Stimulated activated CD8-positive, alpha-beta memory T cell treated with anti-CD3 and anti-CD28 coated beads, Interleukin-7, amount 100 ng/mL, for 48 hours (primary cell): ENCODE results near the gene SURF1.
"Not testable (repeated sequence)": the region's sequence is repeated elsewhere in the genome, so short reads cannot be mapped to it uniquely, and the experiment has no call there.

Experiments used
- DNase-seq, 2 donors: peaks; one replicate each; pipeline ENCODE4 v3.0.0-alpha.2; 2020; ENCODE audit warnings: low read depth in 1 of 2; ENCODE audit errors: extremely low read depth in 1 of 2

SURF1 gene

DNA sequence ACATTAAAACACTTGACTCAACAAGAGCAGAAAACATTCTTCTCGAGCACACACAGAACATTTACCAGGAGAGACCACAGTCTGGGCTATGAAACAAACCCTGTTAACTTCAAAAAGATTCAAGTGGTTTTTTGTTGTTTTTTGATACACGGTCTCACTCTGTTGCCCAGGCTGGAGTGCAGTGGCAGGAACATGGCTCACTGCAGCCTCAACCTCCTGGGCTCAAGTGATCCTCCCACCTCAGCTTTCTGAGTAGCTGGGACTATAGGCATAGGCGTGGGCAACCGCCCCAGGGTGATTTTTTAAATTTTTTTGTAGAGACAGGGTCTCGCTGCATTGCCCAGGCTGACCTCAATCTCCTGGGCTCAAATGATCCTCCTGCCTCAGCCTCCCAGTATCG lies 29.3 kb downstream of the SURF1 start:
- DNase-seq, result not testable (repeated sequence)

DNA sequence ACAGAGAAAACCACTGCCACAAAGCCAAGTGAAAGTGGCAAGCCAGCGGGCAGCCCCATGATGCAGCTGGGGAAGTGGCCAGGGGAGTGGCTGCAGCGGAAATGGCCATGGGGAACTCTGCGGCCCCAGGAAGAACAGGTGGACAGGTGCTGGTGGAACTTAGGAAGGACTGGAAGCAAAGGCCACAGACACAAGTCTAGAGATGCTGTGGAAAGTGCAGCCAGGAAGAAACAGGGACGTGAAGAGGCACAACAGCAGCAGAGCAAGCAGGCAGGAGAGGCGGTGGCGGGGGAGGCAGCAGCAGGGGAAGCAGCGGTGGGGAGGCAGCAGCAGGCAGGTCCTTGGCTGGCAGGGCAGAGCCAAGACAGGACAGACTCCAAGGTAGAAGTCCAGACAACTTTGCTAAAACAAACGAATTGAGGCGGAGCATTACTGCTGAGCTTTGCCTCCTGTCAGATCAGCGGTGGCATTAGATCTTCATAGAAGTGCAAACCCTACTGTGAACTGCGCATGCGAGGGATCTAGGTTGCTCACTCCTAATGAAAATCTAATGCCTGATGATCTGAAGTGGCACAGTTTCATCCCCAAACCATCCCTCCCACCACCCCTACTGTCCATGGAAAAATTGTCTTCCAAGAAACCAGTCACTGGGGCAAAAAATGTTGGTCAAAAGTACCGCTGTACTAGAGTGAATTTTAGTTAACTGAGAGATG lies 32.1 kb downstream of the SURF1 start:
- DNase-seq, result no peak

DNA sequence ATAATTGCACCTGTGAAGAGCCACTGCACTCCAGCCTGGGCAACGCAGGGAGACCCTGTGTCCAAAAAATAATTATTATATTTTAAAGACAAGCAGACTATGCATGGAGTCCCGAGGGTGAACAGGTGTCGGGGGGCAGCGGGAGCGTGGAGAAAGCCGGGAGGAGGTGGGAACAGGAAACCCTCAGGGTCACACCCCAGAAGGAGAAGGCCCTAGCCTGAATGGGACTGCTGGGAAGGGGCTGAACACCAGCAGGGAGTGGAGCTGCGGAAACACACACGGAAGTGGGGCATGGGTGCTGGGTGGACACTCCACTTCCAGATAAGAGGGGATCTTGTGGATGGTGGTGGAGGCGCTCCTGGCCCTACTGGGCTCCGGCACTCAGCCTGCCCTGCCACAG lies 33.1 kb downstream of the SURF1 start:
- no peak for DNase-seq

DNA sequence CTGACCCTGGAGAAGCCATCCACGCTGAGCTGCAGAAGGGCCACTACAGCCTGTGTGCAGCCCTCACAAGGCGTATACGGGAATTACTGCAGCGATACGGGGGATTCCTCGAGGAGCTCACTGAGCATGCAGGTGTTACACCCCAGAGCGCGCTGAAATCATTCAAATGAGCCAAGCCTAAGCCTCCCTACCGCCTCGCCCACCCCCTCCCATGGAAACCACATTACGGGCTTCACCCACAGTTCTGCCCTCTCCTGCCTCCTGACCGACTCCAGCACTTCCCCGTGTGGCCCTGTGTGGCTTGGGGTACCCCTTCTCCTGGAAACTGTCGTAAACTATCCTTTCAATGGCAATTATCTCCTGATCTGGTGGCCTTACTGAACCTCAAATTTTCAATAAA lies 33.6 kb downstream of the SURF1 start:
- DNase-seq, result no peak

DNA sequence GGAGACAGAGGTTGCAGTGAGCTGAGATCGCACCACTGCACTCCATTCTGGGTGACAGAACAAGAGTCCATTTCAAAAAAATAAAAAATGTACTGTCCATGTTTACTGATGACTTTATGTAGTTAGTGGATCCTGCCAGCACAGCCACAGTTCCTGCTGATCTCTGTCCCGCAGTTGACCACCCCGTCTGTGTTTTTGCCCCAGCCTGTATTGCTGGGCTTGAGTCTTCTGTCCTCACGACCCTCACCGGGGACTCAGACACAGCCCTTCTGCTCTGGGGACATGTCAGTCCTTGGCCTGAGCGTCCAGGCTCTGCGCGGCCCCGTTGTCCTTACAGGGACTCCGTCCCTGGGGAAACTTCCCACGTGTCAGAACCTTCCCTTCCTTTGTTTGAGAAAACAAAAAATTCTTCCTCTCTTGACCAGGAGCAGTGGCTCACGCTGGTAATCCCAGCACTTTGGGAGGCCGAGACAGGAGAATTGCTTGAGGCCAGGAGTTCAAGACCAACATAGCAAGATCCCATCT lies 34.8 kb downstream of the SURF1 start:
- DNase-seq, result no peak

DNA sequence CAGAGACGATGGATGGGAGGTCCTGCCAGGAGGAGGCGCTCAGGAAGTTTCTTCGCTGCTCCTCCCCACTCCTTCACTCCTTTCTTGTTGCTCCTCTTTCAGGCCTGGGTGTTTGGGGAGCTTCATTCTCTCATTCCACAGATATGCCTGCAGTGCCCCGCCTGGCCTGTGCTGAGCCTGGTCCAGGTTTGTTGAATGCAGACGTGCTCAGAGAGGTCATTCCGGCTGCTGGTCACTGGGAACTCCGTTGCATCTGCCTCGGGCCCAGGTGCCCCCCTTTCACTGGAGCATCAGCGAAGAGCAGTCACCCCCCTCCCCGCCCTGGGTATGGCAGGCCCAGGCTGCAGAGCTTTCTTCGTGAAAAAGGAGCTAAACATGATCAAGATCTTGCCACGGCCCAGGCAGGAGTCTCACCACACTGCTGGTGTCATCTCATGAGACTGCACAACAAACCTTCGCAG lies 35.8 kb downstream of the SURF1 start:
- DNase-seq, result no peak

DNA sequence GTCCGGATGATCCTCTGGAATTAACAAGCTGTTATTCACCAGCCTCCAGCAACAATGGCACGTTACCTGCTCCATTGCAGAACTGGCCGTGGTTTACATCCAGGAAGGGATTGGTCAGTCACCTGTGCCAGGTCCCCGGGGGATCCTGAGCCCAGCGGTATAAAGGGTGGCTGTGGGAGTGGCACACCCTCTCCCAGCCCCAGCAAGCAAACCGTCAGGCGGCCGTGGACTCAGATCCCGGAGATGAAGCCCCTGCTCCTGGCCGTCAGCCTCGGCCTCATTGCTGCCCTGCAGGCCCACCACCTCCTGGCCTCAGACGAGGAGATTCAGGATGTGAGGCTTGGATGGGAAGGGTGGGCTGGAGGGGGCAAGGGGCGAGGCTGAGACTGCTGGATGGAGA lies 38.7 kb downstream of the SURF1 start:
- DNase-seq, result not testable (repeated sequence)

DNA sequence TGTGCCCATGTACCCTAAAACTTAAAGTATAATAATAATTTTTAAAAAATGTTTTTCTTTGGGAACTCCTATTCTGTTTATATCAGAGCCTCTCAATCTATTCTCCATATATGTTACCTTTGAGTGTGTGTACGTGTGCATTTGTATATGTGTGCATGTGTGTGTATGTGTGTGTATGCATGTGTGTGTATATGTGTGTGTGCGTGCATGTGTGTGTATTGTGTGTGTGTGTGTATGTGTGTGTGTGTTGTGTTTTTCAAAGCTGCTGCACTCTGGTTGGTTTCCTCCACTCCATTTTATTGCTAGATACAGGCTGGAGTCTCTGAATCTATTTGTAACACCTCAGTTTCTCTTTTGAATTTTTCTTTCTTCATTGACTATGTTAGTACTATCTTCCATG lies 40.3 kb downstream of the SURF1 start:
- no peak for DNase-seq

DNA sequence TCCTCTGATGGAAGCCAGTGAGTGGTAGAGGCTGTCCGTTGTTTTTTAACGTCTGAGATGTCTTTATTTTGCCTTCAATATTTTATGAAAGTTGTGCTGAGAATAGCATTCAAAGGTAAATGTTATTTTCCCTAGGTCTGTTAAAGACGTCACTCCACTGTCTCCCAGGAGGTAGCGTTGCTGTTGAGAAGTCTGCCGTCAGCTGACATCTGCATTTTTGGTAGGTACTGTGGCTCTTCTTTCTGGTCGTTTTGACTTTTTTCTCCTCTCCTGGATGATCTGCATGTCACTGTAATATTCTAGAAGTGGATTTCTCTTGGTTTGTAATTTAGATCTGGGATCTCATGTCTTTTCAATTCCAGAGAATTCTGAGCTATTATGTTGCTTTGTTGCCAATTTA lies 46.7 kb downstream of the SURF1 start:
- DNase-seq, result no peak

DNA sequence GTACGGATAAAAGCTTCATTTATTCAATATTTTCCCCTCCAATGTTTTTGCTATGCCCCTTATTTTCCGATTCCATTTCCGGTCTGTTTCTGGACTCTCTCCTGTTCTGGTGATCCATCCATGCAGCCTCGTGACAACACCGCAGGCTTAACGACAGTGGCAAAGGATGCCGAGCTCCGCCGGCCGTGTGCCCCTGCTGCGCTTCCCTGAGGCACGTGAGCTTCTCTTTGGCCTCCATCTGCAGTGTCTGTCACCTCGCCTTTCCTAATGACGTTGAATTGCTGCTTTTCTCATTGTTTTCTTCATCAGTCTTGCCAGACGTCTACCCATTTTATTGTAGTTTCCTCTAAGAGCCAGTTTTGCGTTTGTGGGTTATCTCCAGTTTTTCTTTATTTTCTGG lies 49.0 kb downstream of the SURF1 start:
- DNase-seq, result no peak

DNA sequence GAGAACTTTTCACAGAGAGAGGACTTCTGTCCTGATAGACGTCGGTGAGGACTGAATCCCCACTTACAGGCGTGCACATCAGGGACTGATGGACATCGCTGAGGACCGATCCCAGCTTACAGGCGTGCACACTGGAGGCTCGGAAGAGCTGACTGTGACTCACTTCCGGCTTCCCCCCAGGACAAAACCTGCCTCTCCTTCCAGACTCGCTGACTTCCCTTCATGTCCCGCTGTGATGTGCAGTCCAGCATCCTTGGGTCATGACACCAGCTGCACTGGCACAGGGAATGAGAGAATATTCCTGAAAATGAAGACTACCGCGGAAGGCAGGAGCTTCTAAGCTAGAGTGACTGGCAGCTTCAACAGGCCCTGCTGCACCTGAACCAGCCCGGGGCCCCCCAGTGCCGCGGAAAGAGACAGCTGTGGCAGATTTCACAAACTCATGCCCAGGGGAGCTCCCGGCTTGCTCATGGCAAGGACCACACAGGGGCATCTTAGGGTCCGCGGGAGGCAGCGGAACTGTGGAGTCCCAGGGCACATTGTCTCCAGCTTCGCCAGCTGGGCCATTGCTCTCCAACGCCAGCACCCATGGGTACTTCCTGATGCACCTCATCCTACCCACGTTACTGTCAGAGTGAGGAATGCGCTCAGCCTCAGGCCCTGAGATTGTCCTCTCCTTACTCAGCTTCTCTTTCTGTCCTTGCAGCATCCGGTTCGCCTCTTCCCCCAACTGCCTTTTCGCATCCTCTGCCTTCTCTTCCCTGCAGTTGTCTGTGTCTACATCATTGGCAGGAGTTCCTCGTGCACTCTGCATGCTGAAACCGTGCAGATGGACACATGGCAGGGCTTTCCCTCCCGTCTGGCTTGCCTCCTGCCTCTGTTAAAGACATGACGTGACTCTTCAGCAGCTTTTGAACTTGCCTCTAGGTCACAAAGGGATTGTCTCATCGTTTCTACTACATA lies 49.8 kb downstream of the SURF1 start:
- no peak for DNase-seq

DNA sequence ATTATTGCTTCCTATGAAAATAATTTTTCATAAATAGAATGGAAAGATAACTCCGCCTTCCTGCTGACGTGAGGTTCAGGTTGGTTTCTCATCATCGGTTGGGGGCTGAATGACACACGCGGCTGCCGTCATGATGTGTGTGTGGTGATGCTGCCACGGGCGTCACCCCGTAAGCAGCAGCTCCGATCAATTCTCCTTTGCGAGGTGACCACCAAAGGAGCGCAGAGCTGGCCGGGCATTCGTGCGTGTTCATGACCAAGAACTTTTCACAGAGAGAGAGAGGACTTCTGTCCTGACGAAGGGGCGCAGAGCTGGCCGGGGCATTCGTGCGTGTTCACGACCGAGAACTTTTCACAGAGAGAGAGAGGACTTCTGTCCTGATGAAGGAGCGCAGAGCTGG lies 50.6 kb downstream of the SURF1 start:
- DNase-seq, result no peak

DNA sequence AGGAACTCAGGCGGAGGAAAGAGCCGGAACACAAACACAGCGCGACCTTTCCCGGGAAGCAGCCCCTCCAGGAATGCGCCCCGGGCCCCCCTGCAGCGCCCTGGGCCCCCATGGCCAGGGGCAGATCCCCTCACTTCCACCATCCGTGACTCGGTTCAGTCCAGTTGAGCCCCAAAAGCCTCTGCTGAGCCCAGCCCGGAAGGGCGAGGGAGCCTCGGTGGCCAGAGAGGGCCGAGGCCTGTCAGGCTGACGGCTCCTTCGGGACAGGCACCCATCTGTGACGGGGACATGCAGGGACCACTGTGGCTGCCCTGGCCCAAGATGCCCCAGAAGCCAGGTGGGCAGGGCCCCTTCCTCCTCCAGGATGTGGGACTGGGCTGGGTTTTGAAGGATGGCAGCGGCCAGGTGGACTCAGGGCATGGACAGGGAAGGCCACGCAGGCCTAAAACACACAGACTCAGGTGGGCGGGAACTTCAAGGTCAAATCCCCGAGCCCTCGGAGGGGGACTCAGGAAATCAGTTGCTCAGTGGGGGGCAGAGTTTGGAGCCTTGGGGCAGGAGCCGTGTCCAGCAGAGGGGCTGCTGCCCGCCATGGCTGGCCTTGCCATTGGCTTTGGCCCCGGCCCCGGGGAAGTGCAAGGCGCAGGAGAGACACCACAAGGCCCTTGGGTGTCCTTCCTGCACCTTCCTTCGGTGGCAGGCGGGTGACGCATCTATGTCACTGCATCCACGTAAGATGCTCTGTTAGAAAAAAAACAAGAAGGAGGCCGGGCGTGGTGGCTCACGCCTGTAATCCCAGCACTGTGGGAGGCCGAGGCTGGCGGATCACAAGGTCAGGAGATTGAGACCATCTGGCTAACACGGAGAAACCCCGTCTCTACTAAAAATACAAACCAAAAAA lies 51.6 kb downstream of the SURF1 start:
- DNase-seq, result no peak

DNA sequence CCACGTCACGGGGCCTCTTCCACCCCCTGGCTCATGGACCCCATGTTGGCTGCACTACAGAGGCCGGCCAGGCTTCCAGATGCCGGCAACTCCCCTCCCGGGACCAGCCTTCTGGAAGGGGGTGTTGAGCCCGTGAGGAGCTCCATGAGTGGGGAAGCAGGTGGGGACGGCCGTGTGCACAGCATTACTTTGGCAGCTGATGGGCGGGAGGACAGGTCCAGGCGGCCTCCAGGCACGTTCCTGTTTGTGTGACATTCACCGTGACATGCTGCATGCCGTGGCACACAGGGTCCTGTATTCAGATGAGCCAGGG lies 52.2 kb downstream of the SURF1 start:
- no peak for DNase-seq

DNA sequence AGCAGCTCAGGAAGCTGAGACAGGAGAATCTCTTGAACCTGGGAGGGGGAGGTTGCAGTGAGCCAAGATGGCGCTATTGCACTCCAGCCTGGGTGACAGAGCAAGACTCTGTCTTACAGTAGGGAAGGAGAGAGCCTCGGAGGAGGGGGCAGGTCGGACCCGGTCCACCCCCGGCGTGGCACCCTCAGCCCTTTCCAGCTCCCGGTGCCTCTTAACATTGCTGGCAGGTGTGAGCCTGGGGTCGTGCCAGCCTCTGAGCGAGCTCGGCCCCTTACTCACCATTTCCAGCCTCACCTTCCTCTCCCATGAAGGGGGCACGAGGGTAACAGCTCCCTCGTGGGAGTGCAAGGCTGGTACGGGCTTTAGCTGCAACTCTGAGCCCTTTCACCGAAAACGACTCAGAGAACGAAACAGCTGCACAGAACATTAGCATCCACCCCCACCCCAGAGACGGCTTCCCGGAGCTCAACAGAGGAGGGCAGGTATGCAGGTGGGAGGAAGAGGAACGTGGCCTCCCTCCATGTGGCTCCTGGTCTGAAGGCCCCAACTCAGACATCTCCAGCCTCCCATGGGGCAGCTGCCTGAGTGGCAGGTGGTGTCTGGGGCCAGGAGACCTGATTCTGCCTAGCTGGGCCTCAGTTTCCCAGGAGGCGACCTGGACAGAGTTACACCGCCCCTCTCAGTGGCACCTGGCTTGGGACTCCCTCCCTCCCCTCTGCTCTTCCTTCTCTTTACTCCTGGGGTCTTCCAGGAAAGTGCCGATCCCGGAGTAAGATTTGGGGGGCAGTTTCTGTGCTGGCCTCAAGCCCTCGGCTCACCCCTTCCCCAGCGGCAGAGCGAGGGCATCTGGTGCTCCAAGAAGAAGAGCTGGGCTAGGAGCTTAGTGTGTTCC lies 52.8 kb downstream of the SURF1 start:
- no peak for DNase-seq
